HG02610 (cell line): ENCODE measurements around the gene ADAMTSL4.

Source experiments
- ATAC-seq: cut with Tn5 transposase; IDR thresholded peaks from one replicate; pipeline ENCODE4 v1.9.1; 2021; ENCODE audit warnings: mild to moderate bottlenecking, moderate library complexity; ENCODE audit not compliant: unreplicated experiment

The ADAMTSL4 gene

DNA sequence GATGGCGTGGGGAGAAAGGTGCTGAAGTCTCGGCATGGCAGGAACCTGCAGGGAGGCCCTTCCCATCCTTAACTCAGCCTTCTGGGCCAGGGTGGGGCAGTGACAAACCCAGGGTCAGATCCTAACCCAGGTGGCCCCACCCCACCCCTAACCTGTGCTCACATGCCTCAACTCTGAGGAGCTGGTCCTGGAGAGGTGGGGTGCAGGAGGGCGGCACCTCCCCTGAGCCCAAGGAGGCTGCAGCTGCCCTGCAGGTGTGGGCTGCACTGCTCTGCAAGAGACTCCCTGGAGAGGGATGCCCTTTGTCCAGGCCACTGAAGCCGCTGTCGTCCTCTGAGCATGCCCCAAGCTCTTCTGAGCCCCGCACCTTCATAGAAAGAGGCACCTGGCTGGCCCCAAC, 15.2 kb upstream of the ADAMTSL4 start:
- no peak for ATAC-seq

- no peak for ATAC-seq
Observed at GRCh38 chr1:150535511-150536287, 13.5 kb upstream of the ADAMTSL4 start.

DNA sequence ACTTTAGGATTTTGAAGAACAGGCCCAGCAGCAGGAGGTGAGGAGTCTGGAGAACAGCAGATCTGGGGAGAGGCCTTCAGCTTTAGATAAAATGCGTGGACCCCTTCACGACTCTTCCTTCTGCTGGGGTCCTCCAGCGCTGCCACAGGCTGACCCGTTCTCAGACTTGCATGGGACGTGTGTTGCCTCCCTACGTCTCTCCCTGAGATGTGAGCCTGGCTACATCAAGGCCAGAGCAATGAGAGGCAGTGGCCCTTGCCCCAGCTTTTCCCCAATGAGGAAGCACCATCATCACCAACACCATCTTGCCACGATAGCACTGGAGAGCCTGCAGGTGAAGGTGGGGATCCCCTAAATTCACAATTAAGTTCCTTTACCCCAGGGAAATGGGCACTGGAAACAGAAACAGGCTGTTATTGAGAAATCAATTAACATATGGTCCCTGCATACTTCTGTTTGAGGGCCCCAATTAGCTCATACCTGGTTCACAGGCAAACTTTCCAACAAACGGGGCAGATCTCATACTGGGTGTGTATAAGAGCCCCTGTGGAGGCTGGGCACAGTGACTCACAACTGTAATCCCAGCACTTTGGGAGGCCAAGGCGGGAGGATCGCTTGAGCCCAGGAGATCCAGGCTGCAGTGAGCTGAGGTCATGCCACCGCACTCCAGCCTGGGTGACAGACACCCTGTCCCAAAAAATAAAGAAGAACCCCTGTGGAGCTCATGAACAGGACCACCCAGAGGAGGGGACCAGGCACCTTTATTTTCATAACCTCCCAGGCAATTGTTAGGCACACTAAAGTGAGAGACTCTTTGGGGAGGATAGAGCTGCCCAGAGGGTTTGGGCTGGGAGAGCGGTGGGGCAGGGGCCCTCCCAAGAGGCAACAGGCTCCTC, 12.1 kb upstream of the ADAMTSL4 start:
- ATAC-seq: no peak

DNA sequence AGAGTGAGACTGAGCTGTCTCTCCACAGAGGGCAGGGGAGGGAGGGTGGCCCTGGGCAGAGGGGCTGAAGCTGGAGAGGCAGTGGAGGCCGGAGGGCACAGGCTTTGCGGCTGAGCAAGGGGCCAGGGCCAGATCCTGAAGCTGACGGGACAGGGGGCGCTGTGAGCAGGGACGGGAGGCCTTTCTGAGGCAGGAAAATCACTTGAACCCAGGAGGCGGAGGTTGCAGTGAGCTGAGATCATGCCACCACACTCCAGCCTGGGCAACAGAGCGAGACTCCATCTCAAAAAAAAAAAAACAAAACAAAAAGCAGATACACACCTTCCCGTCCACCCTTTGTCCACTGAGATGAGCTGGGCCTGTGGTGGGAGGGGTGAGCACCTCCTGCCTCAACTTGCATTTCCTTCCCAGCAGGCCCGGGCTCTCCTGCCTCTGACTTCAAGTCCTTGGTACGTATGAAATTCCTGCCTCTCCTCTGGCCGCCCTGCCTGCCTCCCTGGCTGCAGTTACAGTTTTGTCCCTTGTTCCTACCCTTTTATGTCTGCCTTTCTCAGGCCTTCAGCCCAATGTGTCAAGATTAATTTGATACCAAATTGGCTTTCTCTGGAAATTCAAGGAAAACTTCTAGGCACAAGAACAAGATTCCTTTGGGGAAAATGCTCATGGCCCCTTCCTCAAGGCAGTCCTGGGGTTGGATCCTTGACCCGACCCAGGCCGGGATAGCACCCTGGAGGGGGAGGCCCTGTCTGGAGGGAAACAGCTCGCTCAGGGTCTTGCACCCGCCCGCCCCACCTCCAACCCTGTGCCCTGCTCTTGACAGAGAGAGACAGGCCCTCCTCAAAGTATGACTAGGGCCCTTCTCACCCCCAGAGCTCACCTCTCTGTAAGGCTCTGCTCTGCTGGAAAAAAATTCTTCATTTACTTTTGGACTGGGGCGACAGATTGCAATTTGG, 11.2 kb upstream of the ADAMTSL4 start:
- ATAC-seq: no peak

- no peak for ATAC-seq
Observed at GRCh38 chr1:150543500-150544143, 5.6 kb upstream of the ADAMTSL4 start.

GRCh38 chr1:150544204-150544603, 5.0 kb upstream of the ADAMTSL4 start:
- no peak for ATAC-seq

- ATAC-seq: no peak
Observed at GRCh38 chr1:150545486-150546032, 3.6 kb upstream of the ADAMTSL4 start.

- ATAC-seq: no peak
Observed at GRCh38 chr1:150546294-150546937, 2.8 kb upstream of the ADAMTSL4 start.

GRCh38 chr1:150548324-150548631, 930 bp upstream of the ADAMTSL4 start:
- ATAC-seq: no peak

DNA sequence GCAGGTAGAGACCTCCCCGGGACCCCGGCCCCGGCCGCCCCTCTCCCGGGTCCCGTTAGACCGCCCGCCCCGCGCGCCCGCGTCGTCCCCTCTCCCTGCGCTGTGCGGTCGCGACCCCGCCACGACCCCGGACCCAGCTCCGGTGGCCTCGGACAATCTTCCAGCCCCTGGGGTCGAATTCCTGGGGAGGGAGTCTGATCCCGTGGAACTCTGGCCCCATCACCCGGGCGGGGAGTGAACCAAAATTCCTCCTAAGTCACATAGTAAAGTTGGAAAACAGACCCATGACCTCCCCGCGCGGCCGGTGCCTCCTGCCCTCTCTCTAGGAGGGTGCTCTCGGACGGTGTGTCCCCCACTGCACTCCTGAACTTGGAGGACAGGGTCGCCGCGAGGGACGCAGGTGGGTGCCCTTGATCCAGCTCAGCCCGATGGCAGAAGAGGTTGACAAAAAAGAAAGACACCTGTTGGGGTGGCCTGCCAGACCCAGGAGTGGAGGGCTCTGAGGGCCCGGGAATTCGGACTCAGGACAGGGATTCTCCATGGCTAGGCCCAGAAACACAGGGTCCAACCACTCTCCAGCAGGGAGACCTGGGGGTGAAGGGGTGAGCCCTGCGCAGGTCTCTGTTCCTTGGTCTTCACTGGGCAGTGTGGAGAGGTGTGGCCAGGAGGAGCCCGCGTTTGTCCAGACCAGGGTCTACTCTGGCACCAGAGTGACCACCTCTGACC, 451 bp downstream of the ADAMTSL4 start:
- ATAC-seq: no peak

DNA sequence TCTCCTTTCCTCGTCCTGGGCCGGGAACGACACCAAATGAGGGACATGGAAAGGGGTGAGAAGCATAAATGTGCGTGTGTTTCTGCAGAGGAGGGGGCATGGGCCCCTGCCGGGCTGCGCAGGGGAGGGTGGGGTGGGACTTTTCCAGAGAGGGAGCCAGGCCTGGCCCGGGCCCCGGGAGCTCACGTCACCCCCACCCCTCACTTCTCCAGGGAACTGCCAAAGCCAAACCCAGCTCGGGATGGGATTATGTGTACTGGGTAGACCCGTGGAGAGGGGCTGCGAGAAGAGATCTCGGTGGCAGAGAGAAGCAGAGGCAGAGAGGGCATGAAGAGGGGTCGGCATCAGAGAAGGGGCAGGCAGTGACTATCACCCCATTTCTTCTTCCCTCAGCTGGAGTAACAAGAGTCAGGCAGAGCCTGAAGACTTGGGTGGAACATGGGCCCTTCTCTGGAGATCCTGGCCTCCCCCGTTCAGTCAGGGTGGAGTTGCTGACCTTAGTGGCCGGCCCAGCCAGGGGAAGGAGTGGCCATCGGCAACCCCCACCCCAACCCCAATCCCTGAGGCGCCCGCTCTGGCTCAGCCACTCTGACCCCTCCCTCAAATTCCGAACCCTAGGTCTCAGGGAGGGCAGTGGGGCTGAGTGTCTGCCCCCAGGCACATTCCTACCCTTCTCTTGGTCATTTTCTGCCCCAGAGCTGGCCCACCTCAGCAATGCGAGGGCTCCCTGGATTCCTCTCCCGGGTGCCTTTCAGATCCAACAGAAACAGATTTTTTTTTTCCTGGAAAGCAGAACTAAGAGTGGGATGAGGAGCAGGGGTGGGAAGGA, 1.2 kb downstream of the ADAMTSL4 start:
- ATAC-seq: no peak

DNA sequence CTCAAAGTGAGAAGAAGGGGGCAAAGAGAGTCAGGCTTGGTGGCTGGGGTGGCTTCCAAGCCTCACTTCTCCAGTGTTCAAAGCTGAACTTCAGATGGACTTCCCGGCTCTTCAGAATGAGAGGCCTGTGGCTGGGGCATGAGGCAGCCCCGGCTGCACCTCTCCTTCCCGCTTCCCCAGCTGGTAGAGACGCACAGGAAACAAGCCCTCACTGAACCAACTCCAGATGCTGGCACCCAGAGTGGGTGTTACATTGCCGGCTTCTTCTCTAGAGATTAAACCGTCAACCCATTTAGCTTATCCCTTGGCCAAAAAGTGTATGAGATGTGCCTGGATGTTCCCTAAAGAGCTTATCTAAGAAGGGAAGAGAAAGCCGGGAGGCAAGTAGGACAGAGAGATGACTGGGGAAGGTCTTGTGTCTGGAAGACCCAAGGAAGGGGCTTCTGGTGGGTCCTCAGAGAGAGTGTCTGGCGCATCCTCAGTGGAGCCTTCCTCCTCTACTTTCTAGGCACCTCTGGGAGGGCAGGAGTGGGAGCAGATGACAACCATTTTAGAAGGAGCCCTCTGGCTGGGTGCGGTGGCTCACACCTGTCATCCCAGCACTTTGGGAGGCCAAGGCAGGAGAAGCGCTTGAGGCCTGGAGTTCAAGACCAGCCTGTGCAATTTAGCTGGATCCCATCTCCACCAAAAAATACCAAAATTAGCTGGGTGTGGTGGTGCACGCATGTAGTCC, 2.0 kb downstream of the ADAMTSL4 start:
- ATAC-seq: no peak

DNA sequence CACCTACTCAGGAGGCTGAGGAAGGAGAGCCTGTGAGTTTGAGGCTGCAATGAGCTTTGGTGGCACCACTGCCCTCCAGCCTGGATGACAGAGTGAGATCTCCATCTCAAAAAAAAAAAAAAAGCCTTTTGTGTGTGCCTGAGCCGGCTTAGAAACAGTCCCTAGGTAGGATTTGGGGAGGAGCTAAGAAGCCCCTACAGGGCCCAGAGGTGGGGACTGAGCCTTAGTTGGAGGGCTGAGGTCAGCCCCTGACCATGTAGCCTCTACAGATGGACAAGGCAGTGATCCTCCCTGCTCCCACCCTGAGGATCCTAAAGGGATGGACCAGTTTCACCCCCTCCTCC, 2.5 kb downstream of the ADAMTSL4 start:
- no peak for ATAC-seq

GRCh38 chr1:150552128-150552910, 3.1 kb downstream of the ADAMTSL4 start:
- ATAC-seq: no peak

DNA sequence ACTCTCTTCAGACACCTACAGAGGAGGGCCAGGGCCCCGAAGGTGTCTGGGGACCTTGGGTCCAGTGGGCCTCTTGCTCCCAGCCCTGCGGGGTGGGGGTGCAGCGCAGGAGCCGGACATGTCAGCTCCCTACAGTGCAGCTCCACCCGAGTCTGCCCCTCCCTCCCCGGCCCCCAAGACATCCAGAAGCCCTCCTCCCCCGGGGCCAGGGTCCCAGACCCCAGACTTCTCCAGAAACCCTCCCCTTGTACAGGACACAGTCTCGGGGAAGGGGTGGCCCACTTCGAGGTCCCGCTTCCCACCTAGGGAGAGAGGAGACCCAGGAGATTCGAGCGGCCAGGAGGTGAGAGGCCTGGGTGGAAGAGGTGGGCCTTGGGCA, 3.7 kb downstream of the ADAMTSL4 start:
- no peak for ATAC-seq

DNA sequence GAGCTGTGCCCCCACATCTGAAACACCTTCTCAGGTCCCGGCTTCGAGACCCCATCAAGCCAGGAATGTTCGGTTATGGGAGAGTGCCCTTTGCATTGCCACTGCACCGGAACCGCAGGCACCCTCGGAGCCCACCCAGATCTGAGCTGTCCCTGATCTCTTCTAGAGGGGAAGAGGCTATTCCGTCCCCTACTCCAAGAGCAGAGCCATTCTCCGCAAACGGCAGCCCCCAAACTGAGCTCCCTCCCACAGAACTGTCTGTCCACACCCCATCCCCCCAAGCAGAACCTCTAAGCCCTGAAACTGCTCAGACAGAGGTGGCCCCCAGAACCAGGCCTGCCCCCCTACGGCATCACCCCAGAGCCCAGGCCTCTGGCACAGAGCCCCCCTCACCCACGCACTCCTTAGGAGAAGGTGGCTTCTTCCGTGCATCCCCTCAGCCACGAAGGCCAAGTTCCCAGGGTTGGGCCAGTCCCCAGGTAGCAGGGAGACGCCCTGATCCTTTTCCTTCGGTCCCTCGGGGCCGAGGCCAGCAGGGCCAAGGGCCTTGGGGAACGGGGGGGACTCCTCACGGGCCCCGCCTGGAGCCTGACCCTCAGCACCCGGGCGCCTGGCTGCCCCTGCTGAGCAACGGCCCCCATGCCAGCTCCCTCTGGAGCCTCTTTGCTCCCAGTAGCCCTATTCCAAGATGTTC, 4.3 kb downstream of the ADAMTSL4 start:
- no peak for ATAC-seq

GRCh38 chr1:150554086-150554452, 4.9 kb downstream of the ADAMTSL4 start:
- ATAC-seq: no peak
